GM10248 (cell line): ENCODE measurements around the gene RNLS.

Experiments
- CTCF ChIA-PET: fragments of 300-600 bp; sonication (Branson Sonifier 250); formaldehyde crosslinking; extraction: SDS; loops from one replicate; lab custom pipeline; 2021; ENCODE audit warnings: antibody characterized with exemption; lab: Yijun Ruan, JAX
- POLR2A ChIA-PET: fragments of 350-650 bp; sonication (Branson Sonifier 250); formaldehyde crosslinking; extraction: SDS; loops from one replicate; lab custom pipeline; 2020; ENCODE audit warnings: antibody characterized with exemption; lab: Yijun Ruan, JAX
- DNase-seq: peaks from one replicate; pipeline ENCODE4 v3.0.0; 2012; ENCODE audit errors: extremely low spot score
- TF ChIP-seq, protein P1 (sequence below): IDR thresholded peaks from 2 replicates; pipeline ENCODE4 v1.5.1; 2012; ENCODE audit warnings: mild to moderate bottlenecking, low read depth; ENCODE audit errors: extremely low read depth, missing control alignments, control extremely low read depth

Gene RNLS

GRCh38 chr10:88254091-88254490 is 329.0 kb downstream of the RNLS start:
- TF ChIP-seq, protein P1, sequence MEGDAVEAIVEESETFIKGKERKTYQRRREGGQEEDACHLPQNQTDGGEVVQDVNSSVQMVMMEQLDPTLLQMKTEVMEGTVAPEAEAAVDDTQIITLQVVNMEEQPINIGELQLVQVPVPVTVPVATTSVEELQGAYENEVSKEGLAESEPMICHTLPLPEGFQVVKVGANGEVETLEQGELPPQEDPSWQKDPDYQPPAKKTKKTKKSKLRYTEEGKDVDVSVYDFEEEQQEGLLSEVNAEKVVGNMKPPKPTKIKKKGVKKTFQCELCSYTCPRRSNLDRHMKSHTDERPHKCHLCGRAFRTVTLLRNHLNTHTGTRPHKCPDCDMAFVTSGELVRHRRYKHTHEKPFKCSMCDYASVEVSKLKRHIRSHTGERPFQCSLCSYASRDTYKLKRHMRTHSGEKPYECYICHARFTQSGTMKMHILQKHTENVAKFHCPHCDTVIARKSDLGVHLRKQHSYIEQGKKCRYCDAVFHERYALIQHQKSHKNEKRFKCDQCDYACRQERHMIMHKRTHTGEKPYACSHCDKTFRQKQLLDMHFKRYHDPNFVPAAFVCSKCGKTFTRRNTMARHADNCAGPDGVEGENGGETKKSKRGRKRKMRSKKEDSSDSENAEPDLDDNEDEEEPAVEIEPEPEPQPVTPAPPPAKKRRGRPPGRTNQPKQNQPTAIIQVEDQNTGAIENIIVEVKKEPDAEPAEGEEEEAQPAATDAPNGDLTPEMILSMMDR, result no peak
- POLR2A ChIA-PET, result no interaction called here
- CTCF ChIA-PET, result interaction anchor here (1.0 to 2.1 kb wide), 3 partner anchors 12 to 30 kb away, joined by 3 to 8 read pairs (median 5); no protein-coding TSS in a partner anchor
- no peak for DNase-seq

DNA sequence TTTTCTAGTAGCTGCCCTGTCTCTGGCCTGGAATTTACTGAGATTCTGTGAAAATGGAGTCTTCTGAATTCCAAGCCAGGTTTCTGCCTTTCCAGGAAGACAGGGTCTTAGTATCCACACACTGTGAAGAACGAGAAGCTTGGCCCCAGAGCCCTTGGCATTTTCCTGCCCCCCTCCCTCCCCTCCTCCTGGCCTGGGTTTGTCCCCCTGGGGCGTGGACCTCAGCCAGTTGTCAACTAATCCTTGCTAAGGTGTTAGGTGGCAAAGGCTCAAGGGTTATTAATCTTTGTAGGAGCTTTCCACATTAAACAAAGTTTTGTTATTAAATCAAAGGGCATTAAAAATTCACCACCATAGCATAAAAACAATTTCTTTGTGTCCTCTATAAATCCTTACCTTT is 329.5 kb downstream of the RNLS start:
- DNase-seq, result no peak
- TF ChIP-seq, protein P1, result no peak
- ChIA-PET CTCF (interaction anchor here (1.7 to 2.1 kb wide), 2 partner anchors 13 to 17 kb away, joined by 5 to 8 read pairs; no protein-coding TSS in a partner anchor), POLR2A (no interaction called here)

DNA sequence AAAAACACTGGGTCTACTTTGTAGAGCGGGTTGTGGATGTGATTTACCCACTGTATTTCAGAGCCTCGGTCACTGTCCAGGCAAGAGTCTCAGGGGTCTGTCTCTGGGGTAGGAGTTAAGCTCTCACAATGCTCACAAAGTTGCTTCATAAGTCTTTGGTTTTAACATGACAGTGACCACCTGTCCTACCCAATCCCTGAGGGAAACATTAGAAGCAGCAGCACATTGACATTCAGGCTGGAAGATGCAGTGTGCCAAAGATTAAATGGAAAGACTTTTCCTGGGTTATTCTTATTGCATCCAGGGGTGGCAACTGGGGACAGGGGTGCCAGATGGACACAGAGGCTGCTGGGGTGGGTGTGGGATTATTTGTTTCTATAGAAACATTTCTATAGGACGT is 330.0 kb downstream of the RNLS start:
- POLR2A ChIA-PET, result no interaction called here

DNA sequence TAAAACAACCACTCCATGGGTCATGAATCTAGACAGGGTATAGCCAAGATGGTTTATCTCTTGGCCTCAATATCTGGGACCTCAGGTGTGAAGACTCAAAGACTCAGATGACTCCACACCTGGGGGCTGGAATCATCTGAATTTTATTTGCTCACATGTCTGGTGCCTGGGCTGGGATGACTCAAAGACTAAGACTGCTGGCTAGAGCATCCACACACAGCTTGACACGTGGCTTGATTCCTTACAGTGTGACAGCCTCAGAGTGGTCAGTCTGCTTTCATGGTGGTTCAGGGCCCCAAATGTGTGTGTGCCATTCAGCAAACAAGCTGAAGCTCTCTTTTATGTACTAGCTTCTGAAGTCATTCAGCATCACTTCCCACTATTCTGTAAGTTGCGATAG is 333.7 kb downstream of the RNLS start:
- ChIA-PET CTCF (interaction anchor here (1.0 to 3.3 kb wide), 2 partner anchors 10 to 21 kb away, joined by 3 to 7 read pairs; no protein-coding TSS in a partner anchor), POLR2A (no interaction called here)
- TF ChIP-seq, protein P1, result no peak
- no peak for DNase-seq

More for the DNA sequence above, 330.0 kb downstream of the RNLS start:
- CTCF ChIA-PET, result interaction anchor here (1.7 to 2.1 kb wide), 2 partner anchors 13 to 18 kb away, joined by 5 to 8 read pairs; no protein-coding TSS in a partner anchor
- DNase-seq, result no peak
- TF ChIP-seq, protein P1, result no peak

GRCh38 chr10:88246675-88247074 is 336.4 kb downstream of the RNLS start:
- no peak for DNase-seq
- CTCF ChIA-PET, result interaction anchor here (0.7 to 3.3 kb wide), 4 partner anchors 7 to 15 kb away, joined by 3 to 7 read pairs (median 4); no protein-coding TSS in a partner anchor
- POLR2A ChIA-PET, result no interaction called here
- TF ChIP-seq, protein P1, result no peak

- POLR2A ChIA-PET, result no interaction called here
- CTCF ChIA-PET, result interaction anchor here (1.5 kb wide), 1 partner anchor 13 kb away, joined by 3 read pairs; no protein-coding TSS in a partner anchor
- DNase-seq, result no peak
- TF ChIP-seq, protein P1, result no peak
Measured at GRCh38 chr10:88245974-88246511, 337.1 kb downstream of the RNLS start.
